Measurements from ENCODE around the gene TMX3.

GRCh38 chr18:68739462-68739861, 24.6 kb upstream of the TMX3 start:
- TF ChIP-seq TAF1 (IDR thresholded peaks at IDR 0.05; ENCODE audit: borderline replicate concordance, low read depth, low read length) (no peak), POLR2A (IDR thresholded peaks at IDR 0.05; ENCODE audit: low read depth, low read length) (no peak)

Data from GM12892 (cell line).